Measurements from ENCODE around the gene DDX10.

The DDX10 gene

DNA sequence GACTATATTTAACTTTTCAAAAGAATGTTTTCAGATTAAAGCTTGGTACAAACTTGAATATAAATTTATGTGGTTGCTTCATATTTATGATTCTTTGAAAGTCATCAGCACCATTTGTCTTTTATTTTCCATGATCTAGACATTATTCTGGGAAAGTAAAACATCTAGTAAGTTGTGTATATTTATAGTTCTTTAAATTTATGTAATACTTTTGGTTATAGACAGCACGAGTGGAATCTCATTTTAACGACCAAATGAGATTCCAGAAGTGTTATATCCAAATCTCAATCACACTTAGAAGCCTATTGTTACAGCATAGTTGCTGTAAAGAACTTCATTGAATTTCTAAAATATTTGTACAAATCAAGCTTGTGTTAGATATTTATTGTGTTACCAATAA is 212.3 kb downstream of the DDX10 start:
- no peak for DNase-seq

DNA sequence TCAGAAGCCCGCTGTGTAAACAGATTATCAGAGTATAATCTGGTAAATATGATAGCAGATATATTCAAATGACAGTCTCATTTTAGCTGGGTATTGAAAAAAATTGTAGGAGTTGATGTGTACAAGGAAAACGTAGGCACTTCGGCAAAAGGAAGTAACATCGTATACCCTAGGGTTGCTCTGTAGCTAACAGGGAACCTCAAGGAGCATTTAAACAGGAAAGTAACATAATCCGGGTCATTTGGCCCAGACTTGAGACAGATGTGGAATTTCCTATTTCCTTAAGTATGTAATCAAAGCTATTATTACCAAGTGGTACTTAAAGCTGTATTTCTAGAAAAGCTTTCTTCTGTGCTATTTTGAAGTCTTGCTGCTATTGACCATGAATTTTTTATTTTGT is 215.6 kb downstream of the DDX10 start:
- no peak for DNase-seq

DNA sequence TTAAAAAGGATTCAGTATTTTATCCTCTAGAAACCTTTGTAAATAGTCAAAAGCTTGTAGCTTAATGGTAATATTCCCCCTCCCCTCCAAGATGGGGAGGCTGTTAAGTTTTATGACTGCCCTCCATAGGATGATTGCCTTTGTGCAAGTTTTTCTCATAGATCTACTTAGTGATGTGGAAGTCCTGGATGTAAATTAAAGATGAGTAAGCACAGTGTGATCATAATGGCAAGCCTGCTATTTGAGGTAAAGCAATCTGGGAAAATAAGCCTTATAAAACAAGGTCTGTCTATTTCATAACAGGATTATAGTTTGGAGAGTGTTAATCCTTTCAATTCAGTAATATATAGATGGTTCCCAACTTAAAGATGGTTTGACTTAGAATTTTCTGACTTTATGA is 216.3 kb downstream of the DDX10 start:
- DNase-seq: no peak

DNA sequence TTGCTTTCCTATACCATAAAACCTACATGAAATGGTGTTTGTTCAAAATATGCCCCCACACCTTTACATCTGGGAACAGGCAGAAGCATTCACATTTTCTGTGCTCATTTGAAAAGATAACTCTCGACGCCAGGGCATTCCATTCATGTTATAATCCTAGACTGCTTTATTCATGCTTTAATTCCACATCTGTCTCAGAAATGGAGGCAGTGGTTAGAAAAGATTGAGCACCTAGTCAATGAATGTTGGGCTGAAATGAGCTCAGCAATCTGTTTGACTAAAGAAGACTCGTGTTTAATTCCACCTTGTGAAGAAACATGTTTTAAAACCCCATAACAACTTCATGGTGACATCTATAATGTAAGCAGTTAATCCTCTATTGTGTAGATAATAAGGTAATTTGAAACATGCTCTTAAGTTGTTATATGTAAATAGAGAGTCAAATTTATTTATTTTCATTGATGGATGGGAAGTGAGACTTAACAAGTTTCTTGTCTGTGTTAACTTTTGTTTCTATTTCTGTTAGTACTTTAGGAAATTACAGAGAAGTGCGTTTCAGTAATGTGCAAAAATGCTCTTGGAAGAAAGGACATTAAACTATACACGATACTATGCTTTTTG is 217.5 kb downstream of the DDX10 start:
- DNase-seq: no peak

DNA sequence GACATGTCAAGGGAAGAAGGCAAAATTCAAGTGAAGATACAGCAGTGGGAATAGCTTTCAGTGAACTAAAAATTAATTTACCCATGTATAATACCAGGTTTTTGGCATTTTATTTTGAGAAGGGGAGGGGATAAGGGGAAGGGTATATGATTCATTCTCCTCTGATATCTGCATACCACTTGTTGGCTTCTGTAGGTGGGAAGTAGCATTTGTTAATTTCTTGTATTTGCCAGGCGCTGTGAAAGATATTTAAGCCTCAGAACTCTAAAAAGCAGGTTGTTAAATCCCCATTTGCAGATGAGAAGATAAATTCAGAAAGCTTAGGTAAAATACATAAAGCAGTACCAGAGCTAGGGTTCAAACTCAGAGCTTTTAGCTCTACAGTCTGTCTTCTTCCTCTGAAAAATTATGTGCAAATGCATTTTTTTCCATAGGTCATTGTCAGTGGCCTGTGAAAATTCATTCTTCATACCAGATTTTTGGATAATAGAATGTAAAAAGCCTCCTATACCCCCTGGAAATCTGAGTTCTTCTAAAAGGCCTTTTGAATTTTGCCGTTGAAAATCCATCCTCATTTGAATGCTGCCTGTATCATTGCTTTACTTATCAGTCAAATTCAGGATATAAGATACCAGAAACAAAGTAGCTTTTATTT is 221.3 kb downstream of the DDX10 start:
- DNase-seq: no peak

DNA sequence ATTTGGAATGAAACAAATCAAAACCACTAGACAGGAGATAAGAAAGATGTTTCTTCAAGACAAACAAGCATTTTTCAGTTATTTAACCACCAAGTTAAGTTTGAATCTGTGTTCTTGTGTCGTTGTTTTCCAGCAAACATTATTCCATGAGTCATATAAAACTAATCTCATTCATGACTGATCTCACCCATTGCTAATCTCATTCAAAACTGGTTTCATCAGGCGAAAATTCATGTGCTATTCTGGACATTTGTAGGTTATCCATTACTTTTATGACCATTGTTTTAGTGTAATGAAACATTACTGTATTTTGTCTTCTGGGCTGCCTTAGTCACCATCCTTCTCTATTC is 221.8 kb downstream of the DDX10 start:
- no peak for DNase-seq

DNA sequence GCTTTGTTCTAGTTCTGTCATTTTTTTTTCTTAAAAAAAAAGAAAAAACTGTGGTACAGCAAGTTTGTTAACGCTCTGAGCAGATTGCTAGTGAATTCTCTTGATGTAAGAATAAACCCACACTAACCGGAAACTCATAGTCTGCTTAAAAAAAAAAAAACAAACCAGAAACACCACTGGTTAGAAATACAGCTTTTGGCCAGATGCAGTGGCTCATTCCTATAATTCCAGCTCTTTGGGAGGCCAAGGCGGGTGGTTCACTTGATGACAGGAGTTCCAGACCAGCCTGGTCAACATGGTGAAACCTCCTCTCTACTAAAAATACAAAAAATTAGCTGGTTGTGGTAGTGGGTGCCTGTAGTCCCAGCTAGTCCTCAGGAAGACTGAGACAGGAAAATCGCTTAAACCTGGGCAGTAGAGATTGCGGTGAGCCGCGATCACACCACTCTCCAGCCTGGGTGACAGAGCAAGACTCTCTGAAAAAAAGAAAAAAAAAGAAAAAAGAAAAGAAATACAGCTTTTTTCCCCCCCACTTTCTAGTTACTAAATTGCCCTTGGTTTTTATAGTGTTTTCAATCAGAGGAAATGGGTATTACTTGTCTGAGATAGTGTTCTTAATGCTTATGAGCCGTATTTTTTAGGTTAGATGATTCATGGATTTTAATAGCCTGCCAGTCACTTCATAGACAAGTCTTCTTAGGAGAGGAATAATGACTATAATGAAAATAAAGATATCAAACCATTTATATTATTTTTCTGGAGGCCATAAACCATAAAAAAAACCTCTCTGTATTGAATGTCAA is 222.8 kb downstream of the DDX10 start:
- no peak for DNase-seq

DNA sequence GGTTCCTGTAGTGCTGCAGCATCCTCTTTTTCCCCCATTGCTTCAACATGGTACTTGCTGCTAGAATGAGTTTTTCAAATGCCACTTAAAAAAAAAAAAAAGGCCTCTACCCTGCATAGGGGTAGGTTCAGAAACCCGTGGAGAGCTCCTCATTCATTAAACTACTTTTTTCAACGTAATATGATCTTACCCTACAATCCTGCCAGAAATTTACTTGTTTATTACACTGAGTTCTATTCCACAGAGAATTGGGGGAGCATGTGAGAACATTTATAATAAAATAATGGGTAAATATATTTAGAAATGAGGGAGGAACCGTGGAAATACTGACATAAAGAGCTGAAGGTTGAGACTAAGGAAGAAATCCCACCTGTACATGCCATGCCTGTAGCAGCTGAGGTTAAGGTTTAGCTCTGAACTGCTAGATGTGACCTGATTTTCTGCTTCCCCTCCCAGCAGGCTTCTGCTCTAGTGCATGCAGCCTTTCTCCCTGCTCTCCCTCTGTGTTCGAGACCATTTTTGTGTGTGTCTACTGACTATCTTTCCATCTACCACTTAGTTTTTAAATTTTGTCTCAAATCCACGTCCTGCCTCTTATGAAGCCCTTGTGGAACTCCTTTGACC is 225.7 kb downstream of the DDX10 start:
- DNase-seq: no peak

DNA sequence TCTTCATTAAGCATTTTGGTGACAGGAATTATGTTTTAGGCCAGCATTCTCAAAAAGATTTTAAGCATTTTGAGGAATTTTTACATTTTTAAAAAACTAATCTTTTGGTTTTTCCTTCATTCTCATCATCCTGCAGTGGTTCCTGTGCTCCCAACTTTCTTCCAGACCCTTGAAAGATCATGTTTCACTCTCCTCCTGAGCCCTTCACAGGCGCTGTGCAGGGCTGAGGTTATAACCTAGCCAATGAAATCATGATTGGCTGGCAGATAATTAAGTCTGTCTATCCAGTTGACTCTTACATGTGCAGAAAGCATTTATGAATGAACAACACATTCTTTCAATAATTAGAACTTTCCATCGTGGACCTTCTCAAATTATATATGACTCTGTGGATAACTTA is 226.3 kb downstream of the DDX10 start:
- DNase-seq: no peak

DNA sequence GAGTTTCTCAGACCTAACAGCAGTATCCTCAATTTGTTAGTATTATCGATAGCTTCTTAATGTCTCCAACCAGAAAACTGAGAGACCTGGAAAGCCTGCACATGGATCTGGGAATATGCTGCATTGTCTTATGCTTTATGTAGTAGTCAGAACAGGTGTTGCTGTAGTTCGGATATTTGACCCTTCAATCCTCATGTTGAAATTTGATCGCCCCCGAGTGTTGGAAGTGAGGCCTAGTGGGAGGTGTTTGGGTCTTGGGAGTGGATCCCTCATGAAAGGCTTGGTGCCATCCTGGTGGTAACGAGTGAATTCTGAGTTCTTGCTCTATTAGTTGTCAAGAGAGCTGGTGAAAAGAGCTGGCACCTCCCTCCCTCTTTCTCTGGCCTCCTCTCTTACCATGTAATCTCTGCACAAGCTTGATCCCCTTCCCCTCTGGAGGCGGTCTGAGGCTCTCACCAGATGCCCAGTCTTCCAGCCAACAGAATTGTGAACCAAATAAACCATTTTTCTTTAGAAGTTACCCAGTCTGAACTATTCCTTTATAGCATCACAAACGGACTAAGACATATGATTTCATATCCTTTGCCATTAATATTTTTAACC is 227.1 kb downstream of the DDX10 start:
- no peak for DNase-seq

DNA sequence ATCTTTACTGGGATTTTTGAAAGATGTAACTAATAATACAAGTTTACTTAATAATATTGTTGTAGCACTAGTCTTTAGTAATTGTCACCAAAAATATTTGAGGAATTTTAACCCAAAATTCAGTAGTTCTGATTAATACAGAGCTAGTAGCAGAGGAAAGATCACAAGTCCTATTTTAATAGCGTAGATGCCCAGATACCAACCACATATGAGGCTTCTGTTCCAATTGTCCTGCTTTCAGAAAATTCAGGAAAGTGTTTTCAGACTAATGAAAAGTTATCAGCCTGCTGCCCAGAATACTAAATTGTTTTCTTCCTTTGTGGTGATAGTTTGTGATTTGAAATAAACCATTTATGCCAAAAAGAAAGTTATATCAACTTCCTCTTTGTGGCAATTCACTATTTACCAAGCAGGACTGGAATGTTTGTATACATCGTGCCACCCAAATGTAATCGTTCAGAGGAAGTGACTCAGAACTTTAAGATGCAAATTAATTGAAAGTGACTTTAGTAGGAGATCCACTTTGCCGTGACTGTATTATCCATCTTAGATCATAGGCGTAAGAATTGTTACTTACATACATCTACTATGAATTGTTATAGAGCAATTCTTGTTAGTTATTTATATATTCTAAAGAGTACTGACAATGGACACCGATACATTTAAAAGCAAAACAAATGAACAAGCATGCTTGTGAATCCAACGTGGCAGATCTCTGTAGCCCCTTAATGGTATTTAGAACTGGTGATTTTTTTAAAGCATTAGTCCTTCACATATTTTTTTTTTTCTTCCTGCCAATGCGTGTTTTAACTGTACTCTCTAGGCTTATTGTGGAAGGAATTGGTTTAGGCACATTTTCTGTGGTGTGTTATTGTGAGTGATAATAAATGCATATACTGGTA is 231.0 kb downstream of the DDX10 start:
- DNase-seq: no peak

DNA sequence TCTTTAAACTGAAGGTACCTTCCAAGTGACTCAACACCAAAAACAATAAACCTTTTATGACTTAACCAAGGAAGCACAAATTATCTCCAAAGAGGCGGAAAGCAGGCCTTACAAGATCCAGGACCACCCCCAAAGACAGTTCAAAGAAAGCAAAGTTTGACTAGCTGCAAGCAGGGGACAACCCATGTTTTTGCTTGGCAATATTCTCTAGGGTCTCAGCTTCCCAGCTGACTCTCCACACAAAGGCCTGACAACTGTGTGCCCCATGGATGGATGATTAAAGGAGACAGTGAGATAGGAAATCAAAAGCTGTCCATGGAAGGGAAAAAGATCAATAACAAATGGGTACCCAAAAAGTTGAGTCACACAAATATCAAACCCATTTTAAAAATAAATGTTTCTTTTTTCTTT is 232.2 kb downstream of the DDX10 start:
- DNase-seq: no peak

DNA sequence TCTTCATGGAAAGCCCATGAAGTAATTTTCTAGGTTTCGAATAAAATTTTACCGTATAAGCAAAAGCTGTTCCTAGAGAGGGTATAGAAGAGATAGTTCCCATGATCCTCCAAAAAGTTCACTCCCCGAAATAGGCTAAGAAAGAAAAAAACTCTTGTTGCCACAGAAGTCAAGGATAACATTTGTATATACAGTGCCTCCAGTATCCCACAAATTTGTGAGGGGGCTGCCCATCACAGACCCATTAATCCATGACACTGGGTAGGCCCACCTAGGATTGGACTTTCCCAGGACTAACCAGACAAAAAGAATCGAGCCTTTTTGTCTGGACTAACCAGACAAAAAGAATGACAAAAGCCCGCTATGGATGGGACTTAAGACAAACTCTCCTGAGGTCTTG is 233.0 kb downstream of the DDX10 start:
- DNase-seq: no peak

DNA sequence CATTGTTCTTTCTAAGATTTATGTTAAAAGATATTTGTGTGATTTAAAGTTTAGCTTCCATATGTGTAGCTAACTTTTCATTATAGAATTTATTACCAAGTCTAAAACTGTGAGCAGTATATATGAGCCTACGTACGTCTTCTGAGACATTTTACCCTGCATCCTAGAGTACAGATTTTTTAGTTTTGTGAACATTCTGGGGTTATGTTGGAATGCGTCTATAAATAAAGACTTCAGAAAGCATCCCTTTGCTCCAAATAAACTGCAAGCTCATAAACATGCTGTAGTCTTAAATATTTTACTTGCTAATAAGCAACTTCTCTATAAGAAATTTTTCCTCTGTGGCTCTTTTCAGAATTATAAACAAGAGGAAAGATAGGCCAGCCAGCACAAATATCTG is 236.5 kb downstream of the DDX10 start:
- DNase-seq: no peak

DNA sequence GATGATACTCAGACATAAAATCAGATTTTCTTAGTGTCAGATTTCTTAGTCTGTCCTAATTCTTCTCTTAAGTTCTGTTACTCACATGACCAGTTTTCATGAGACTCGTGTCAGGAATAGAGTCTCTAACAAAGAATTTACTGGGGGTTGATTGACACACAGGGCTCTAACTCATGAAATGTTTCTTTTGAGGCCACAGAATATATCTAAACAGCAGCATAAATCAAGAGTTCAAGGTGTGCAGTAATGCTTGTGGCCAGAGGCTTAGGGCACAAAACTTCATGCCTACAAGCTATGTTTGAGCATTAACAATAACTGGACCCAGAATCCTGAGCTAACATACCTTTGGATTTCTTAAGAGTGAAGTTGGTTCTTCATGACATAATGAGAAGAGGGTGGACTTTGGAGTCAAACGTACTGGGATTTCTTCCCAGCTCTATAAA is 237.2 kb downstream of the DDX10 start:
- DNase-seq: no peak

DNA sequence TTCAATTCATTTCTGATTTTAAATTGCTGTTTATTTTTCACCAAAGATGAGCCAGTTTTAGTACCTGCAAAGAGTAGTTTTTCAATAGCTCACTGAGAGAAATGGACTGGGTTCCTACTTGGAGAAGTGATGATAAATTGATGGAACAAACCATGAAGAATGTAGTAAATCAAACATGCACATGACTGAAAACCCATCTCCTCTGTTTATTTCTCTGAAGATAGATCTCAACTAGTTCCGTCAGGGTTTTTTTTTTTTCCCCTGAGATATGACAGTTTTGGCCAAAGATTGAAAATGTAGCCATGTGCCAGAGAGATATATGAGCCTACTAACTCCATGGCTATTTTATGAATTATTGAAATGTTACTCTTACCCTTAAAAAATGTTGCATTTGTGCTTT is 239.6 kb downstream of the DDX10 start:
- DNase-seq: no peak

DNA sequence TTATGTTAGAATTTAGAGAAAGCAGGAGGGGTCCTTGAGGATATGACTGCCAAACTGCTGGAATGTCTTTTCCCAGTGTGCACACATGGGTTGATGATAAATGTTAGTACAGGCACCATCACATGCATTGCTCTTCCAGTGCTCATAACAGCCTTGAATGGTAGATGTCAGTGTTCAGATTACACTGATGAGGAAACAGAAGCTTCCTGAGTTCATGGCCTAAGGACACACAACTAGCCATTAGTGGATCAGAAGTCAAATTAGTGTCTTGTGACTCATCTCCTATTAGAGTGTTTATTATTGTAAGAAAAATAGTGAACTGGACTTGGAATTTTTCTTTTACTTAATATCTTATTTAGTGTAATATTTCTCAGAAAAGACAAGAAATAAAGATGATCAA is 241.5 kb downstream of the DDX10 start:
- no peak for DNase-seq

DNA sequence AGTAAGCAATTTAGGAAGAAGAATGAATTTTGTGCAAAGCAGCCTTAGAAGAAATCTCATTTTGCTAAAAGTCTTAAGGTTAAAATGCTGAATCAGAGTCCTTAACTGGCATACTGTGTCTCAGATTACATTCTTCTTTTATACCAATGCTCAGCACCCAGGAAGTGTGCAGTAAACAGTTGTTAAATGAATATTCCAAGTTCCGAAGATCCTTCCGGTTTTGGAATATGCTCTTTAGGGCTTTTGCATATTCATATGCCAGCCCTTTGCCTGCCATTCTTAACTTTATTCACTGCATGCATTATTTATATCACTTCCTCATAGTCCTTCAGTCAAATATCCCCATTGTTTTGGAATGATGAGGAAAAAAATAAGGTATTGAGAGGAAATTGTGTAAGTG is 242.0 kb downstream of the DDX10 start:
- no peak for DNase-seq

DNA sequence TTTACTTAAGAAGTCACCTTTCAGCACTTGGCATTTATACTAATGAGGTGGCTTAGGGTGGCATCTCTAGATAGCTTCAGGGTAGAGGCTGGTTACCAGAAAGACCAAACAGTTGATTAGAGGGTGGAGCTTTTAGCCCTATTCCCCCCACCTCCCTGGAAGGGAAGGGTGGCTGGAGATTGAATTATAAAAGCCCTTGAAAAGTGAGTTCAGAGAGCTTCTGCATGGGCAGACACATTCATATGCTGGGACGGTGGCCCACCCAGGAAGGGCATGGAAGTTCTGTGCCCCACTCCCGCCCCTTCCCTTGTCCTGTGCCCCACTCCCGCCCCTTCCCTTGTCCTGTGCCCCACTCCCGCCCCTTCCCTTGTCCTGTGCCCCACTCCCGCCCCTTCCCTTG is 244.2 kb downstream of the DDX10 start:
- DNase-seq: no peak

DNA sequence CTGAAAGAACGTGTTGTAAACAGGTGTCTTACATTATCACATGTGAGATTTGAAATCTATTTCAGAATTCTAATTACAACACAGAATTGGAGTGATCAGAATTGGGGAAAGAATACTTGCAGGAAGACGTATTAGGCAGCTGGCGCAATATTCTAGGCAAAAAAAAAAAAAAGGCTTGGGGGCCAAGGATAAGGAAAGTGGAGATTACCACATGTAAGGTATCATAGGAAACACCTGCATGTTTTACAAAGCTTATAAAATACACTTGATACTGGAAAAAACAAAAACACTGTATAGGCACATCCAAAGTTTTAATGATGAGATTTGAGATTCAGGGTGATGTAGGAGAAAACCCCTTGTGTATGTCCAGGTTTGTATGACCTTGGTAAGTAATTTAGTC is 245.1 kb downstream of the DDX10 start:
- no peak for DNase-seq

DNA sequence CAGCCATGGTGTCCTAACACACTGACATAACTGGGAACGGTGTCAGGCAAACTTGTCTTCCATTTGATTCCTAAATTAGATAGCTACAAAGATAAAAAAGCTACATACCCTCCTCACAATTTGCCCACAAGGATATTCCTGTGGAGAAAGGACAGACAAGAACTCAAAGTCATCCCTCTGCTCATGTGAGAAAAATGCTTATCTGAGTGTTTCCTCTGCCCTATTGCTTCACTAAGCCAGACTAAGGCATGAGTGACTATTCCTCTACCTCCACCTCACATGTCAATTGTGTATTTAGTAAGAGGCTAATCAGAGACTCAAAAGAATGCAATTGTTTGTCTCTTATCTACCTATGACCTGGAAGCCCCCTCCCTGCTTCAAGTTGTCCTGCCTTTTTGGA is 247.7 kb downstream of the DDX10 start:
- DNase-seq: no peak

DNA sequence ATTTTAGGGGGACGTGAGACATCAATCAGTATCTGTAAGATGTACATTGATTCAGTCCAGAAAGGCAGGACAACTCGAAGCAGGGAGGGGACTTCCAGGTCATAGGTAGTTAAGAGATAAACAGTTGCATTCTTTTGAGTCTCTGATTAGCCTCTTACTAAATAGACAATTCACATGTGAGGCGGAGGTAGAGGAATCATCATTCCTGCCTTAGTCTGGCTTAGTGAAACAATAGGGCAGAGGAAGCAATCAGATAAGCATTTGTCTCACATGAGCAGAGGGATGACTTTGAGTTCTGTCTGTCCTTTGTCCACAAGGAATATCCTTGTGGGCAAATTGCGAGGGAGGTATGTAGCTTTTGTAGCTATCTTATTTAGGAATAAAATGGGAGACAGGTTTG is 248.3 kb downstream of the DDX10 start:
- no peak for DNase-seq

Measured in activated naive CD4-positive, alpha-beta T cell treated with anti-CD3 and anti-CD28 coated beads, Interleukin-2, amount 50 U/mL, for 16 hours (primary cell).